Activated CD8-positive, alpha-beta T cell treated with anti-CD3 and anti-CD28 coated beads, Interleukin-2, amount 10 ng/mL, durations not matched to agents 7 days and 5 days (primary cell): ENCODE measurements around the gene DLD. TPM values are rescaled to one million over a fixed set of nuclear protein-coding genes. Genes with fewer than 3 reads are reported as not detected.

Source experiments
- ATAC-seq: fragments of 150-1000 bp; cut with Tn5 transposase; one replicate; pipeline ENCODE4 v1.10.0; 2021; ENCODE audit warnings: moderate library complexity
- CTCF ChIA-PET: fragments of 350-600 bp; sonication (Branson Sonifier 250); formaldehyde crosslinking; loops from one replicate; lab custom pipeline; 2021; ENCODE audit warnings: antibody characterized with exemption; lab: Charles Lee
- POLR2A ChIA-PET: fragments of 350-600 bp; sonication (Branson Sonifier 250); formaldehyde crosslinking; loops from one replicate; lab custom pipeline; 2021; ENCODE audit warnings: antibody characterized with exemption; lab: Charles Lee
- DNase-seq: peaks from one replicate; pipeline ENCODE4 v3.0.0-alpha.2; 2020
- H3K27ac Mint-ChIP-seq: one replicate; pipeline ENCODE4 v1.8.0; 2021; ENCODE audit warnings: mild to moderate bottlenecking, mixed read lengths
- H3K27me3 Mint-ChIP-seq: one replicate; pipeline ENCODE4 v1.8.0; 2021; ENCODE audit warnings: low read depth, mixed read lengths
- H3K36me3 Mint-ChIP-seq: one replicate; pipeline ENCODE4 v1.8.0; 2021; ENCODE audit warnings: low read depth, mixed read lengths
- H3K4me1 Mint-ChIP-seq: one replicate; pipeline ENCODE4 v1.8.0; 2021; ENCODE audit warnings: low read depth, mixed read lengths
- H3K4me3 Mint-ChIP-seq: one replicate; pipeline ENCODE4 v1.8.0; 2021; ENCODE audit warnings: mild to moderate bottlenecking, mixed read lengths
- H3K9me3 Mint-ChIP-seq: one replicate; pipeline ENCODE4 v1.8.0; 2022; ENCODE audit warnings: mixed read lengths; ENCODE audit not compliant: insufficient read depth
- total RNA-seq, 2 experiments: library from RNA; stranded (reverse); gene quantifications; one replicate each; pipeline ENCODE4 v1.2.3, GENCODE V29; 2021

DLD gene
- total RNA-seq, 2 experiments from 2014 or later: 61.2 to 65.0 TPM

DNA sequence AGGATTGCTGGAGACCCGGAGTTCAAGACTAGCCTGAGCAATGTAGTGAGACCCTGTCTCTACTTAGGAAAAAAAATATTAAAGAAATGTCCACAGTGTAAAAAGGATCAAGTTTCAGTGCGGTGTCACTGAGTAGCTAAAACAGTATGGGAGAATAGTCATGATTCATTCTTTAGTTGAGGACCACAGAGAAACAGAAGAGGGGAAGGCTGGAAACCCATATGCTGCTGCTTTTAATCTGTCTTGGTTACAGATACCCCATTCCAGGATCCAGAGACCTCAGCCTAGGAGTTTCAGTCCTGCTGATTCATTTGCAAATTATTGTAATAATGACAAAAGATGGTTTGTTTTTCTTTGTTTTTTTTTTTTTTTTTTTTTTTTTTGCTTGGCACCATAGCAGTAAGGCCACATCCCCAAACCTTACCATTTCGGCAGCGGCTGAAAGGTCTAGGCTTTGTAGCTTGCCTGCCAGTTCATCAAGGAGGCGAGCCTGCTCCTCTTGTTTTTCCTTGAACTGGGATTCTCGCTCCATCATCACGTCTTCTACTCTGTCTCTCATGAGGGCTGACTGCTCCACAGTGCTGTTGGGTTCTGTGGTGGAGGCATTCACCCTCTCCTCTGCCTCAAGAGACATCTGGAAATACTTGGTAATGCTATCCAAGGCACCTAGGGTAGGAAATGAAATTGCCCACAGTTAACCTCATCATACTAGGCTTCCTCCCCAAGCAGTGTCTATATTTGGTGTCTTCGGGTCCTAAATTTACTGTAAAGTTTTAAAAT lies 44.2 kb downstream of the DLD start:
- H3K27me3 Mint-ChIP-seq: no peaks in the 10 kb centered on the region
- CTCF ChIA-PET: no interaction called here
- no peak for ATAC-seq
- H3K4me3 Mint-ChIP-seq: no peak overlapping the region
- no peaks in the 10 kb centered on the region for H3K9me3 Mint-ChIP-seq
- no peaks in the 10 kb centered on the region for H3K4me1 Mint-ChIP-seq
- H3K36me3 Mint-ChIP-seq: peaks cover 8% of the 10 kb centered on the region
- POLR2A ChIA-PET: no interaction called here
- no peak for DNase-seq
- no peak overlapping the region for H3K27ac Mint-ChIP-seq

DNA sequence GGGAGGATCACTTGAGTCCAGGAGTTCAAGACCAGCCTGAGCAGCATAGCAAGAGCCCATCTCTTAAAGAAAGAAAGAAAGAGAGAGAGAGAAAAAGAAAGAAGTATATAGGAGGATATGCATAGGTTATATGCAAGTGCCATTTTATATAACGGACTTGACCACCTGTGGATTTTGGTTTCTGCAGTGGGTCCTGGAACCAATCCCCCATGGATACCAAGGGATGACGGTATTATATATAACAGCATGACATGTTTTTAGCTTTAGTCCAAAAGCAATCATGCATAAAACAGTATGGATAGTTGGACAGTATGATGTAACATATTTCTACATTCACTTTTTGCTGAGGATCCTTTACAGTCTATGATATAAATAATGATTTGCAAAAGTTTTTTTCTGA lies 45.3 kb downstream of the DLD start:
- Mint-ChIP-seq H3K4me3 (no peak overlapping the region), H3K9me3 (no peaks in the 10 kb centered on the region), H3K27ac (no peak overlapping the region), H3K27me3 (no peaks in the 10 kb centered on the region), H3K36me3 (peaks cover 7% of the 10 kb centered on the region), H3K4me1 (no peaks in the 10 kb centered on the region)
- CTCF ChIA-PET: no interaction called here
- ATAC-seq: no peak
- POLR2A ChIA-PET: no interaction called here
- no peak for DNase-seq

DNA sequence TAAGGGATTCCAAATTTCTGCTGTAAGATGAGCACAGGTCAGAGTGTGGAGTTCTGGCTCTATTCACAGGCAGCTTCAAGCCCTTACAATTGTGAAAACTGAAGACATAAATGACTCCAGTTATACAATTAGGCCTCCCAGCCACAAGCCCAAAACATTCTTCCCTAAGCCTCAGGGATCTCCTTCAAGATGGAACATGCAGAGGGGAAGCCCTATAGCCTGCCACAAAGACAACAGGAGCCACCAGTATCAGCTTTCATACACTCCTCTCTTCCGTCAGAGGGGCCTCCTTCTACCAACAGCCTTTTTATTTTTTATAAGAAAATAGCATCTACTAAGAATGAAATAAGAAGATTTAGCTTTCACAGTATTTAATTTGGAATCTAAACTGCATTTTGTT lies 46.5 kb downstream of the DLD start:
- POLR2A ChIA-PET: no interaction called here
- peaks cover 5% of the 10 kb centered on the region for H3K4me1 Mint-ChIP-seq

DNA sequence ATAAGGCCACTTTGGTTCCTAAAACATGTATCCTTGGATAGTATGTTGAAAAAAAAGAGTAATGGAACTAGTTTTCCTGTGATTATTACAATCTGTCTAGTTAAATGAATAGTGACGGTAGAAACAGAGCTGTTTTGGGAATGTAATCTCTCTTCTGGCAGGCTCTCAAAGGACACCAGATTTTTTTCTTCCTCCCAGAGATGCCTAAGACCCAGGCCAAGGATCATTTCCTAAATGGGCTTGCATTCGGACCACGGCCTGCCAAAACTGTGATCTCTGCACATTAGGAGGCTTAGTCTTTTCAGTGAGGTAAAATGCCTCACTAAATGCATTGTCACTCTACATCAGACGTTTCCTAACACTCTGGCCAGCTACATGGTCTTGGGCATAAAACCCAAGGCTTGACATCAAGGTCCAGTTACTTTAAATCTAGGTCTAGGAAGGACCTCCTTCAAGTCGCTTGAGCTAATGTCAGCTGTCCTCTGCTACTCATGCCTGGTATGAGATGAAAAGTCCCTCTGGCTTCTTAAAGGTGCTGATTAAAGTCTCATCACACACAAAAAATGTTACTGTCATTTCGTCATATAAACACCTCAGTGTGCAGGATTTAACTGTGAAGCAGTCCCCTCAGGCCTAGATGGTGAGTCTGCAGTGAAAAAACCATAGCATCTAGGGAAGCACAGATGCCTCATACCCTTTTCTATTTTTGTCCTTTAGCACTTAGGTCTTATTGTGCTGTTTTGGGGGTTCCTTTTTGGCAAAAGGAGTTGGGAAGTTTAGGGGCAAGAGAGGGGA lies 47.7 kb downstream of the DLD start:
- POLR2A ChIA-PET: no interaction called here
- Mint-ChIP-seq H3K9me3 (no peaks in the 10 kb centered on the region), H3K4me3 (no peak overlapping the region), H3K27me3 (no peaks in the 10 kb centered on the region), H3K27ac (no peak overlapping the region), H3K36me3 (no peaks in the 10 kb centered on the region), H3K4me1 (peaks cover 5% of the 10 kb centered on the region)
- ATAC-seq: no peak
- CTCF ChIA-PET: no interaction called here
- DNase-seq: no peak

More for the DNA sequence above, 46.5 kb downstream of the DLD start:
- no peak overlapping the region for H3K4me3 Mint-ChIP-seq
- no peaks in the 10 kb centered on the region for H3K27me3 Mint-ChIP-seq
- H3K9me3 Mint-ChIP-seq: no peaks in the 10 kb centered on the region
- ATAC-seq: no peak
- peaks cover 3% of the 10 kb centered on the region for H3K36me3 Mint-ChIP-seq
- H3K27ac Mint-ChIP-seq: no peak overlapping the region
- no peak for DNase-seq
- CTCF ChIA-PET: no interaction called here

DNA sequence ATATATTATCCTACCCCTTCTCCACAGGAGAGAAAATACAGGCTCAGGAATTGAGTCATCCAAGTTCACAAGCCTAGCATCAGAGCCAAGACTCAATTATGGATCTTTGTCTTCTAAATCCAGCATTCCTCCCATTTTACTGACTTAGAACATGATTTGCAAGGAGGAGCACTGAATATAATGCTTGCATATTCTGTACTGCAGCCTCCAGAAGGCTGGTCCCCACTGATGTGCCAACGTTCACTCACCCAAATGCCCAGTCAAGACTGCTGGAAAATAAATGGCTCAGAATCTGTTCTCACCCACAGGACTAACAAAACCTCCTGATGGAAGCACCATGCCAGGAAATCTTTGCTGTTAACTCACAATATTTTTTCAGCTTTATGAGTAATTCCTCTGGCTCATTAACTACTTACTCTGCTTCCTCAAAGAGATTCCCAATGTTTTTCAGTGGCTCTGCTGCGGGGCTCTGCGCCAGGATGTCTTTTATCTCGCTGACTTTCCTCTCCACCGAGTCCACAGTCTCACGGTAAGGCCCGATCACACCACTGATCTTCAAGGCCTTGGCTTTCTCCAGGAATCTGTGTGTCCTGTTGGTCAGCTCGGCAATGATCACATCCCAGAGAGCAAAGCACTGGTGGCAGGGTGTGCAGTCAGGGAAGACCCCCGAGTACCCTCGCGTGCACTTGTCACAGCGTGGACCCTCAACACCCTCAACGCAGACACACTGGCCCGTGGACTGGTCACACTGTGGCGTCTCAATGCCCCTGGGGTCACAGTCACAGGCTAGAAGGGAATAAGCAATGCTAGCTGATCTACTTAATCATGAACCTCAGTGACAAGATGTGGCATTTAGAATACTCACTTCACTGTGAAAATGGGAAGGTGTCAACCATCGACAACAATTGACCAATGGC lies 48.8 kb downstream of the DLD start:
- Mint-ChIP-seq H3K27me3 (no peaks in the 10 kb centered on the region), H3K27ac (no peak overlapping the region), H3K36me3 (no peaks in the 10 kb centered on the region), H3K4me3 (no peak overlapping the region), H3K9me3 (no peaks in the 10 kb centered on the region), H3K4me1 (peaks cover 5% of the 10 kb centered on the region)
- DNase-seq (no peak), ATAC-seq (no peak)
- ChIA-PET POLR2A (no interaction called here), CTCF (no interaction called here)

DNA sequence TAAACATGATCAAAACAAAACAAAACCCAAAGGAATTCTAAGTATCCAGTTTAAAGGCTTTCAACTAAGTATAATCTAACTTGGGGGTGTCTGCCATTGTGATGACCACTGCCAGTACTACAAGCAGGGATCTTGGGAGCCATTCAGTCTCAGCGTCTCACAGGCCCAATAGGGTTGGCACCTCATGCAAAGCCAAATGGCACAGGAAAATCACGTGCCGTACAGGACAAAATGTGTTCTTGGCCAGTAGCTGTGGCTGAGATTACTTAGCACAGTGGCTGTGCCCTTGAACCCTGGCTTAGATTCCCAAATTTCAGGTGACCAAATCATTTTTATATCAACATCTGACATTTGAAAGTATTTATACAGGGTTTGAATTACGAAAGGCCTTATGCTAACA lies 50.0 kb downstream of the DLD start:
- no peak for ATAC-seq
- Mint-ChIP-seq H3K4me1 (peaks cover 5% of the 10 kb centered on the region), H3K9me3 (no peaks in the 10 kb centered on the region), H3K27ac (no peak overlapping the region), H3K4me3 (no peak overlapping the region), H3K27me3 (no peaks in the 10 kb centered on the region), H3K36me3 (no peaks in the 10 kb centered on the region)
- ChIA-PET CTCF (no interaction called here), POLR2A (no interaction called here)
- DNase-seq: no peak

DNA sequence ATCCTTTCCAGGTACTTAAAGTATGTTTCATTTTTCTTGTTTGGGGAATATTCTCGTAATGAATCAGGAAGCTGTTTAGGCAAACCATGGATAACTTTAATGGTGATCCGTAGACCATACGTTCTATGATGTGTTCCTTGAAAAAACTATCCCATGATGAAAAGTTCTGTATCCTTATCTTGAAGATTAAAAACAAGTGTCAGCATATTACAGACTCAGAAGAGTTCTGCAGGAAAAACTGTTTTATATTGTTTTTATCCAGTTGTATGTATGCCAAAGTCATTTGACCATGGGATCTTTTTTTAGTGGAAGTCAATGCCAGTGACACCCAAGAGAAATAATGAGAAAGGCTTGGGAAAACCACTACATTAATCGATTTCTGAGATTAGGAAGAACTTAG lies 52.0 kb downstream of the DLD start:
- ChIA-PET CTCF (no interaction called here), POLR2A (no interaction called here)
- peaks cover 5% of the 10 kb centered on the region for H3K4me1 Mint-ChIP-seq
- DNase-seq (no peak), ATAC-seq (no peak)
- no peak overlapping the region for H3K4me3 Mint-ChIP-seq
- H3K27ac Mint-ChIP-seq: no peak overlapping the region
- H3K27me3 Mint-ChIP-seq: no peaks in the 10 kb centered on the region
- H3K9me3 Mint-ChIP-seq: no peaks in the 10 kb centered on the region
- H3K36me3 Mint-ChIP-seq: no peaks in the 10 kb centered on the region

DNA sequence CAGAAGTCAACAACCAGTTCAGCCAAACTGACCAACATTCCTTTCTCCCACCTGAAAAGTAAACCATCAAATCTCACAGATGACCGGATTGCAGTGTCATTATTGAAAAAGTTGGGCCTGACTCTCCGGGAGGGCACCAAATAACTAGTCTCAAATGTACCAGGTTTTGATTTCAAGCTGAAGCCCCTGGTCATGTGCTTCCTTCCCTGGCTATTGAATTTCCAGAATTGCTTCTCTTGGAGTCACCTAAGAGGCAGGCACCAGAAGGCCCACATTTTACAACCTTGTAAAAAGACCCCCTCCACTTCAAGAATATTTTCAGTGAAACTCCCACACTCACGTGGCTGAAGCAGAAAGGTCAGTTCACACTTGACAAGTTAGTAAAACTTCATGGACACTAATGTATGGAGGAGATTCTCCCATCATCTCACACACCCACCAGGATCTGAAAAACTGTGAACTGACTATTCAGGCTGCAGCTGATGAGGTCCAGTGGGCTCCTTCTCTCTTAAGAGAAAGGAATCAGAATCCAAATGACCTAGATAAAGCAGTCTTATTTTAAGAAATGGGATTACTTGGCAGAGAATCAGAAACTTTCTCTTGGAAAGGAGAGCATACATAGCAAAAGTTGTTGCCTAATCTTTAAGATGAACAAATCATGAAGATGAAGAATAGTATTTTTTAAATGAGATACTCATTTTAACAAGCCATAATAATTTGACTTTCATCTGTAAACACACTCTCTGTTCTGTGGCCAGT lies 53.6 kb downstream of the DLD start:
- no peaks in the 10 kb centered on the region for H3K27me3 Mint-ChIP-seq
- H3K4me1 Mint-ChIP-seq: peaks cover 5% of the 10 kb centered on the region
- H3K36me3 Mint-ChIP-seq: no peaks in the 10 kb centered on the region
- ATAC-seq: no peak
- ChIA-PET CTCF (interaction anchor here (0.7 to 1.0 kb wide), 3 partner anchors 8 to 557 kb away, joined by 3 read pairs; no protein-coding TSS in a partner anchor), POLR2A (no interaction called here)
- H3K27ac Mint-ChIP-seq: no peak overlapping the region
- H3K4me3 Mint-ChIP-seq: no peak overlapping the region
- no peak for DNase-seq
- no peaks in the 10 kb centered on the region for H3K9me3 Mint-ChIP-seq

DNA sequence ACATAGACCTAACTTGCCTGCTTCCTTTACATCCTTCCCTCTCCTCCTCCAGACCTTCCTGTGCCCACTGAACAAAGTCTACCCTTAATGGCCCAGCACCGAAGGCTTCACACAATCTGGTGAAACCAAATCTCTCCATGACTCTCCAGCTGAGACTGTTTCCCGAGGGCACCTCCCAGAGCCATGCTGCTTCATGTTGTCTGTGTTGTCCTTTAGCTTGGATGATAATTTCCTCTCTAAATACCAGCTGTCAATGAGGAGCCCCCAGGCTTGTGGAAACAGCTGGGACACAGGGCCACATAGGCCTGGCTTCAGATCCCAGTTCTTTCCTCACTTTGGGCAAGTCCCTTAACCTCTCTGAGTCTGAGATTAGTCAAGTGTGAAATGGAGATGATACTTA lies 54.3 kb downstream of the DLD start:
- peaks cover 5% of the 10 kb centered on the region for H3K4me1 Mint-ChIP-seq
- no peak overlapping the region for H3K27ac Mint-ChIP-seq
- no peak overlapping the region for H3K4me3 Mint-ChIP-seq
- ATAC-seq (no peak), DNase-seq (no peak)
- POLR2A ChIA-PET: interaction anchor here (1.2 kb wide), 1 partner anchor 15 kb away, joined by 3 read pairs; no protein-coding TSS in a partner anchor
- no peaks in the 10 kb centered on the region for H3K36me3 Mint-ChIP-seq
- CTCF ChIA-PET: interaction anchor here (1.0 kb wide), 1 partner anchor 201 kb away, joined by 3 read pairs; no protein-coding TSS in a partner anchor
- no peaks in the 10 kb centered on the region for H3K9me3 Mint-ChIP-seq
- no peaks in the 10 kb centered on the region for H3K27me3 Mint-ChIP-seq

DNA sequence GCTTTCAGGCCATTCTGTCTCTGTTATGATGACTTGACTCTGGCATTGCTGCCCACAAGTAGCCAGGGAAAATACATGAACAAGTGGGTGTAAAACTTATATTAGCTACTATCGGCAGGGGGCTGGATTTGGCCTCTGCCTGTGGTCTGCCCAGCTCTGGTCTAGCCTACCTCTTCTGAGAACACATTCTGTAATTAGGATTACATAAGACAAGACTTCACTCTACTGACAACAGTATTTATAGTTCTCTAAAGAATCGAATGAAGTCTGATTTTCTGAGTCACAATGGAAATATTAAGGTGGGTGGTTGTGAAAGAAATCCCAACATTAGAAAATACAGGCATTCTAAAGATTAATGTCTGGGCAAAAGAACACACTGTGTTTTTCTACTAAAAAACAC lies 55.5 kb downstream of the DLD start:
- ATAC-seq (no peak), DNase-seq (no peak)
- Mint-ChIP-seq H3K27ac (no peak overlapping the region), H3K36me3 (no peaks in the 10 kb centered on the region), H3K4me3 (no peak overlapping the region), H3K27me3 (no peaks in the 10 kb centered on the region), H3K4me1 (peaks cover 5% of the 10 kb centered on the region), H3K9me3 (no peaks in the 10 kb centered on the region)
- POLR2A ChIA-PET: interaction anchor here (1.2 kb wide), 1 partner anchor 16 kb away, joined by 3 read pairs; no protein-coding TSS in a partner anchor
- CTCF ChIA-PET: no interaction called here

DNA sequence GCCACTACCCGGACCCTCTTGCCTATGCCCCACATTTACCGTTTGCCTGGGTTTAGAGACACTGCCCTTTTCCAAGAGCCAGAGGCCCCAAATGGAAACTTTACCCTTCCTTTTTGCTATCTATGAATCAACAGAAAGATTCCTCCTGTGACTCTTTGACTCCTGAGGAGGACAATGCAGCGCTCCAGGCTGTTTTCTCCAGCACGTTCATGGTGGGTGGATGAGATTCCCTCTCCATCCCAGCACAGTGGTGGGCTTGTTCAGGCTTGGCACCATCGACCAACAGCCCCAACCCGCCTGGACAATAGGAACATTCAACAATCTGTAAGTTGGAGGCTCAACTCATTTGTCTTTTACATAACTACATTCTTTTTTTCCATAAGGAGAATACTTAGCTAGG lies 55.9 kb downstream of the DLD start:
- no peaks in the 10 kb centered on the region for H3K27me3 Mint-ChIP-seq
- H3K4me1 Mint-ChIP-seq: peaks cover 5% of the 10 kb centered on the region
- no peaks in the 10 kb centered on the region for H3K9me3 Mint-ChIP-seq
- ATAC-seq (no peak), DNase-seq (no peak)
- no peaks in the 10 kb centered on the region for H3K36me3 Mint-ChIP-seq
- no peak overlapping the region for H3K27ac Mint-ChIP-seq
- no peak overlapping the region for H3K4me3 Mint-ChIP-seq
- ChIA-PET CTCF (no interaction called here), POLR2A (interaction anchor here (1.2 kb wide), 1 partner anchor 17 kb away, joined by 3 read pairs; no protein-coding TSS in a partner anchor)
